ENCODE data around the gene TBC1D16. TPM values are rescaled to one million over a fixed set of nuclear protein-coding genes. Genes with fewer than 3 reads are reported as not detected.

TBC1D16 gene
- total RNA-seq, 4 donors from 2014 or later = 26.5 to 44.3 (median 36.3) TPM

DNA sequence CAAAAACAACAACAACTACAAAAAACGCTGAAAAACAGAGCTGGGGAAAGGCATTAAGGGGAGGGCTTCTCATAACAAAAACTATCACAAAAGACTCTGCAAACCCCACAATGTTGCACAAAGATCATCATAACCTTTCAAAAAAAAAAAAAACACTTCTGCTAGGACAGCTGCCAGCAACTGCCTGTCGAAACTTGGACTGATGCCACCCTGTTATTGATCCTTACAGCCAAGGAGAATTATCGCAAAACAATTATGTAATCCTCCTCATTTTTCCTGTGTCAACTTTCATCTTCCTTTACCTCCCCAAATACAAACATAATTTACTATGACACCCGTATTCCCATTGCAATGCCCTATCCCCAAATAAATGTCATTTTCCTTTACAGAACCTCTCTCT, 10.0 kb upstream of the TBC1D16 start:
- ATAC-seq = no peak

DNA sequence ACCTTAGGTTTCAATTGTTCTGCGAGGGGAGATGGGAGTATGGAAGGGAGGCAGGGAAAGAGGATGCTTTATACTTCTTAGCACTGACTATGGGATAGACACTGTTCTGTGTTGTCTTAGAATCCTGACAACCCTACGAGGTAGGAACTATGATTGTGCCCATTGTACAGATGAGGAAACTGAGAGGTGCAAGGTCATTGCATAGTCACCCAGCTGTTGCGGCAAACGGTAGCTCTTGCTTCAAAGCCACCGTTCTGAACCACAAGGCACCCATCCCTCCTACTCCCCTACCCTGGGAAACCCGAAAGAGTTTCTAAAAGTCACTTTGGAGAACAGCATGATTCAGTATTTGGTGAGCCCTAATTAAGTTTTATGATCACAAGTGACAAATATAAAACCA, 8.3 kb upstream of the TBC1D16 start:
- no peak for ATAC-seq
- no peak overlapping the region for H3K4me3 ChIP-seq
- no peak overlapping the region for H3K27ac ChIP-seq
- H3K4me1 ChIP-seq = no peaks in the 10 kb centered on the region
- peaks cover 0 to 44% of the 10 kb centered on the region in 2 donors for H3K36me3 ChIP-seq
- no peaks in the 10 kb centered on the region for H3K27me3 ChIP-seq
- 95 to 97% methylated on average over 3 to 6 of the region's 6 CpGs for WGBS, 2 donors (ENCODE audit: low coverage in 1 of 2)
- TF ChIP-seq EP300 (IDR thresholded peaks at IDR 0.05) (no peak), POLR2AphosphoS5 (IDR thresholded peaks at IDR 0.05) (no peak), POLR2A (IDR thresholded peaks at IDR 0.05) (no peak)
- TF ChIP-seq, protein P1, sequence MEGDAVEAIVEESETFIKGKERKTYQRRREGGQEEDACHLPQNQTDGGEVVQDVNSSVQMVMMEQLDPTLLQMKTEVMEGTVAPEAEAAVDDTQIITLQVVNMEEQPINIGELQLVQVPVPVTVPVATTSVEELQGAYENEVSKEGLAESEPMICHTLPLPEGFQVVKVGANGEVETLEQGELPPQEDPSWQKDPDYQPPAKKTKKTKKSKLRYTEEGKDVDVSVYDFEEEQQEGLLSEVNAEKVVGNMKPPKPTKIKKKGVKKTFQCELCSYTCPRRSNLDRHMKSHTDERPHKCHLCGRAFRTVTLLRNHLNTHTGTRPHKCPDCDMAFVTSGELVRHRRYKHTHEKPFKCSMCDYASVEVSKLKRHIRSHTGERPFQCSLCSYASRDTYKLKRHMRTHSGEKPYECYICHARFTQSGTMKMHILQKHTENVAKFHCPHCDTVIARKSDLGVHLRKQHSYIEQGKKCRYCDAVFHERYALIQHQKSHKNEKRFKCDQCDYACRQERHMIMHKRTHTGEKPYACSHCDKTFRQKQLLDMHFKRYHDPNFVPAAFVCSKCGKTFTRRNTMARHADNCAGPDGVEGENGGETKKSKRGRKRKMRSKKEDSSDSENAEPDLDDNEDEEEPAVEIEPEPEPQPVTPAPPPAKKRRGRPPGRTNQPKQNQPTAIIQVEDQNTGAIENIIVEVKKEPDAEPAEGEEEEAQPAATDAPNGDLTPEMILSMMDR (IDR thresholded peaks at IDR 0.05) = no peak
- no peaks in the 10 kb centered on the region for H3K9me3 ChIP-seq

More for the DNA sequence above, 10.0 kb upstream of the TBC1D16 start:
- H3K4me1 ChIP-seq = no peaks in the 10 kb centered on the region
- H3K27me3 ChIP-seq = no peaks in the 10 kb centered on the region
- peaks cover 0 to 51% of the 10 kb centered on the region in 2 donors for H3K36me3 ChIP-seq
- no peak overlapping the region for H3K27ac ChIP-seq
- no peak overlapping the region for H3K4me3 ChIP-seq
- 66% methylated on average over 4 of the region's 4 CpGs for WGBS, 2 donors (ENCODE audit: low coverage in 1 of 2)
- H3K9me3 ChIP-seq = no peaks in the 10 kb centered on the region
- TF ChIP-seq EP300 (IDR thresholded peaks at IDR 0.05) (no peak), POLR2A (IDR thresholded peaks at IDR 0.05) (no peak), POLR2AphosphoS5 (IDR thresholded peaks at IDR 0.05) (no peak)
- TF ChIP-seq, protein P1 (IDR thresholded peaks at IDR 0.05) = no peak

DNA sequence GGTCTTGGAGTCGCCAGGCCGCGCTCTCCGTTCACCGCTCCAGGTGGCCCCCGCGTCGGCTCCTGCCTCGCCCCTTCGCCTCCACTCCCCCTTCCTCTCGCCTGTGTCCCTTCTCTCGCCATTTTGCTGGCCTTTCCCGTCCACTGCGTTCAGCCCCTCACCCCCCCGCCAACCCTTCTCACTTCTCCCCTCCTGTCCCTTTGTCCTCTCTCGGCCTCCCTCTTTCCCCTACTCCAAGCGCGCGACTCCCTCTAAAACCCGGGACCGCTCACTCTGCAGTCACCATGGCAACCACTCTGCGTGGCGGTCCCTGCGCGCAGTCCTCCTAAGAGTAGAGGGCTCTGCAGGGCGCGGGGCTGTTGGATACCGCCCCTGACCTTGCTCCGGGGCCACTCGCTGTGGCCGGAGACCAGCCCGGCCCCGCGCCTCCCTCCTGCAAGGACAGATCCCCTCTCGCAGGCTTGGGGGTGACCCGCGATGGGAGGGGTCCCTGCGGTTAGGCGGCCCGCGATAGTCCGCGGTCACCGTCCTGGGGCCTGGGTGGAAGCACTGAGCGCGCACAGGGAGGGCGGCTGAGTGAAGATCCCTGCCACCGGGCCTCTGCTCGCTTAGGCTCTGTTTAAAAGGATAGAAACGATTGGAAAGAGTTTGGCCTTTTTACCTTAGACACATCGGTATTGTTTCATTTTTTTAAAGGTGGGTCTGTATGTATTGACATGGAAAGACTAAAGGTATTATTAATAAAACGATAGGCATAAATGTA, 1.2 kb upstream of the TBC1D16 start:
- peak overlapping the region in 3 of 4 donors; percentile 90 to 95 (median 95) for H3K27ac ChIP-seq
- WGBS, 2 donors (ENCODE audit: low coverage in 1 of 2) = 2% methylated on average over 7 to 25 of the region's 52 CpGs
- peak overlapping the region; percentile 72 to 88 for H3K4me3 ChIP-seq
- ATAC-seq = peak; percentile 9
- H3K9me3 ChIP-seq = no peaks in the 10 kb centered on the region
- TF ChIP-seq, protein P1 (IDR thresholded peaks at IDR 0.05) = no peak
- TF ChIP-seq EP300 (IDR thresholded peaks at IDR 0.05) (no peak), POLR2AphosphoS5 (IDR thresholded peaks at IDR 0.05) (no peak), POLR2A (IDR thresholded peaks at IDR 0.05) (no peak)
- H3K4me1 ChIP-seq = peaks cover 0 to 31% (median 7%) of the 10 kb centered on the region in 3 donors
- no peaks in the 10 kb centered on the region for H3K27me3 ChIP-seq
- peaks cover 0 to 15% of the 10 kb centered on the region in 2 donors for H3K36me3 ChIP-seq

DNA sequence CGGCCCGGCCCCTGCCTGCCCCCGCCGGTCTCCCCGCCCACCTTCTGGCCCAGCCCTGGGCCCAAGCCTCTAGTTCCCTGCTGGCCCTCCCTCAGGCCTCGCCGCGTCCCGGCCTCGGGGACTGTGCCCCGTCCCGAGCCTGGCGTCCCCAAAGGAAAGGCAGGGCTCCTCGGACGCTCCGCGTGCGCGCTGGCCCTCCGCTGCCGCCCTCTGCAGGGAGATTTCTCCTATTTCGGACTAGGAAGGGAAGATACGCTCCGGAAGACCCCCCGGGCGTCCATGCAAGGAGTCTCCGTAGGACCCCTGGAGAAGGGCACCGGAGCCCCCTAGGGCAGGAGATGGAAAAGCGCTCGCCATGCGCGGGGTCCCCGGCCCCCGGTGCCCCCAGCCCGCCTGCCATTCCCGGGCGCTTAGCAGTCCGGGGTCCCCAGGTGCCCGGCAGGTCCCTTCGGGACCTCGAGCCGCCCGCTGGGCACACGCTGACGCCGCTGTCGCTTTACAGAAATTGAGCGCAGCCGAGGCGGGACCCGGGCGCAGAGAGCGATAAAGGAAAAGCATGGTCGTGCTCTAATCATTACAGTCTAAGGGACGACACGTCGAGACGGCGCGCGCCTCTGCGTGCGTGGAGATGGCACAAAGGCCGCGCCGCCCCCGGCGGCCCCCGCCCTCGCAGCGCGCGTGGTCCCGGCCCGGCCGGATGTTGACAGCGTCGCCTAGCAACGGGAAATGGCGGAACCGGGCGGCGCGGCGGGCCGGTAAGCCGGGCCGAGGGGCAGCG, 454 bp upstream of the TBC1D16 start, which contains the start of gene CCDC40:
TSS of gene CCDC40 (plus strand) at position 706 of the 778 bp plus-strand sequence. CDS start at position 727, 21 bp downstream.
- Histone ChIP-seq H3K9me3 (no peaks in the 10 kb centered on the region), H3K27ac (peak within 1 kb of the TSS; percentile 75 to 95 (median 92)), H3K36me3 (peaks cover 0 to 8% of the 10 kb centered on the region in 2 donors), H3K27me3 (no peaks in the 10 kb centered on the region), H3K4me1 (peaks cover 0 to 39% (median 7%) of the 10 kb centered on the region in 3 donors), H3K4me3 (peak within 1 kb of the TSS; percentile 72 to 88)
- ATAC-seq = peak; percentile 94
- TF ChIP-seq, protein P1 (IDR thresholded peaks at IDR 0.05) = no peak
- peak; percentile 9 to 24 for TF ChIP-seq POLR2A (IDR thresholded peaks at IDR 0.05)
- no peak for TF ChIP-seq EP300 (IDR thresholded peaks at IDR 0.05)
- TF ChIP-seq POLR2AphosphoS5 (IDR thresholded peaks at IDR 0.05) = peak; percentile 63
- WGBS, 2 donors (ENCODE audit: low coverage in 1 of 2) = 0% methylated on average over 3 of the region's 89 CpGs; no CpG with 5 or more reads in 1 of the 2 donors

All from gastroesophageal sphincter (tissue), 4 donors.